Liver (tissue), 9 donors: Measurements from ENCODE around the gene BCAS2. TPM values are rescaled to one million over a fixed set of nuclear protein-coding genes. Genes with fewer than 3 reads are reported as not detected.

ENCODE experiments used
- DNase-seq: peaks from one replicate; pipeline ENCODE4 v3.0.0-alpha.2; 2017; ENCODE audit warnings: low spot score
- H3K27ac ChIP-seq, 2 donors: one replicate each; pipeline ENCODE4 v1.7.0; 2013; ENCODE audit warnings: inconsistent platforms in 2 of 2, low read length in 2 of 2, control low read depth in 1 of 2, low read depth in 1 of 2, mild to moderate bottlenecking in 1 of 2
- H3K27me3 ChIP-seq, 4 donors: one replicate each; pipeline versions ENCODE4 v1.6.1 to v1.7.0; 2013; ENCODE audit warnings: low read length in 3 of 4, inconsistent platforms in 1 of 4, mild to moderate bottlenecking in 1 of 4, moderate library complexity in 1 of 4; ENCODE audit not compliant: control insufficient read depth in 4 of 4, insufficient read depth in 4 of 4
- H3K36me3 ChIP-seq, 4 donors: one replicate each; pipeline versions ENCODE4 v1.6.1 to v1.7.0; 2013; ENCODE audit warnings: low read length in 3 of 4, mild to moderate bottlenecking in 3 of 4, low read depth in 1 of 4, moderate library complexity in 1 of 4; ENCODE audit not compliant: control insufficient read depth in 4 of 4, insufficient read depth in 3 of 4
- H3K4me1 ChIP-seq, 4 donors: one replicate each; pipeline versions ENCODE4 v1.6.1 to v1.7.0; 2013; ENCODE audit warnings: low read length in 3 of 4, mild to moderate bottlenecking in 3 of 4, moderate library complexity in 1 of 4; ENCODE audit not compliant: control insufficient read depth in 4 of 4, insufficient read depth in 4 of 4
- H3K4me3 ChIP-seq, 3 donors: one replicate each; pipeline versions ENCODE4 v1.6.1 to v1.7.0; 2013; ENCODE audit warnings: low read length in 3 of 3, control low read depth in 1 of 3, low read depth in 1 of 3, mild to moderate bottlenecking in 1 of 3
- H3K9ac ChIP-seq, 2 donors: one replicate each; pipeline ENCODE4 v1.7.0; 2013; ENCODE audit warnings: low read length in 2 of 2, mild to moderate bottlenecking in 2 of 2, moderate library complexity in 2 of 2, control low read depth in 1 of 2, low read depth in 1 of 2
- H3K9me3 ChIP-seq, 4 donors: one replicate each; pipeline versions ENCODE4 v1.6.1 to v1.7.0; 2013; ENCODE audit warnings: low read length in 3 of 4; ENCODE audit not compliant: control insufficient read depth in 4 of 4
- EGR1 ChIP-seq, 2 donors: IDR thresholded peaks; 2 replicates each; pipeline ENCODE4 v1.6.1; 2016 to 2018; ENCODE audit warnings: antibody characterized with exemption in 2 of 2, low read depth in 2 of 2
- FOXA1 ChIP-seq: IDR thresholded peaks from 2 replicates; pipeline ENCODE4 v1.6.1; 2016; ENCODE audit warnings: antibody characterized with exemption
- FOXA2 ChIP-seq: IDR thresholded peaks from 2 replicates; pipeline ENCODE4 v1.6.1; 2016; ENCODE audit warnings: antibody characterized with exemption
- GABPA ChIP-seq, 2 donors: IDR thresholded peaks in 1 of 2; conservative IDR thresholded peaks in 1 of 2; 2 replicates each; pipeline ENCODE4 v1.6.1; 2016; ENCODE audit warnings: antibody characterized with exemption in 2 of 2, mild to moderate bottlenecking in 1 of 2, moderate library complexity in 1 of 2
- HNF4G ChIP-seq: IDR thresholded peaks from 2 replicates; pipeline ENCODE4 v1.6.1; 2016; ENCODE audit warnings: antibody characterized with exemption
- JUND ChIP-seq, 2 donors: IDR thresholded peaks; 2 replicates each; pipeline ENCODE4 v1.6.1; 2016; ENCODE audit warnings: antibody characterized with exemption in 2 of 2
- RAD21 ChIP-seq, 2 donors: IDR thresholded peaks; 2 replicates each; pipeline ENCODE4 v1.6.1; 2016; ENCODE audit warnings: antibody characterized with exemption in 2 of 2, mild to moderate bottlenecking in 2 of 2
- SP1 ChIP-seq: IDR thresholded peaks from 2 replicates; pipeline ENCODE4 v1.6.1; 2018; ENCODE audit warnings: antibody characterized with exemption, mild to moderate bottlenecking
- TAF1 ChIP-seq: conservative IDR thresholded peaks from 2 replicates; pipeline ENCODE4 v1.6.1; 2016; ENCODE audit warnings: antibody characterized with exemption, mild to moderate bottlenecking
- YY1 ChIP-seq: IDR thresholded peaks from 2 replicates; pipeline ENCODE4 v1.6.1; 2016; ENCODE audit warnings: antibody characterized with exemption, mild to moderate bottlenecking
- WGBS: extraction: QIAGEN DNeasy Blood & Tissue Kit; methylation state at CpG from one replicate; pipeline ENCODE4 v1.1.7; 2013; 5-methylcytosine and 5-hydroxymethylcytosine counted together
- polyA plus RNA-seq, 2 donors: library from polyadenylated mRNA; stranded (reverse) in 1 of 2; unstranded in 1 of 2; fragments of 200-250 nt in 1 of 2; fragments of >200 nt in 1 of 2; fragmentation: Nextera tagmentation in 1 of 2; extraction: Ambion mirVana in 1 of 2; gene quantifications; one replicate each; pipeline versions ENCODE4 v1.2.1 to v1.2.3, GENCODE V29; 2013 to 2015
- total RNA-seq, 2 donors: library from RNA; depleted of rRNA; stranded (reverse); fragments of >200 nt; gene quantifications; one replicate each; pipeline ENCODE4 v1.2.3, GENCODE V29; 2014
- TF ChIP-seq, protein P1 (sequence below): fragments of 150-350 bp; IDR thresholded peaks from 2 replicates; pipeline ENCODE4 v1.5.1; 2017; ENCODE audit warnings: improper control_type of control experiment, low read depth, low read length; ENCODE audit not compliant: missing input control
- TF ChIP-seq, protein P2 (sequence below): IDR thresholded peaks from 2 replicates; pipeline ENCODE4 v1.6.1; 2016; ENCODE audit warnings: antibody characterized with exemption, mild to moderate bottlenecking
- TF ChIP-seq, protein P3 (sequence below): IDR thresholded peaks from 2 replicates; pipeline ENCODE4 v1.6.1; 2016; ENCODE audit warnings: antibody characterized with exemption
- TF ChIP-seq, protein P4 (sequence below): IDR thresholded peaks from 2 replicates; pipeline ENCODE4 v1.6.1; 2016; ENCODE audit warnings: antibody characterized with exemption
- donor health status: healthy.
- donor health status: healthy.
- donor health status: healthy.
- donor health status: healthy.
- donor health status: healthy.

BCAS2 gene
- total and polyA plus RNA-seq, 4 donors = 15.7 to 33.5 (median 18.0) TPM

DNA sequence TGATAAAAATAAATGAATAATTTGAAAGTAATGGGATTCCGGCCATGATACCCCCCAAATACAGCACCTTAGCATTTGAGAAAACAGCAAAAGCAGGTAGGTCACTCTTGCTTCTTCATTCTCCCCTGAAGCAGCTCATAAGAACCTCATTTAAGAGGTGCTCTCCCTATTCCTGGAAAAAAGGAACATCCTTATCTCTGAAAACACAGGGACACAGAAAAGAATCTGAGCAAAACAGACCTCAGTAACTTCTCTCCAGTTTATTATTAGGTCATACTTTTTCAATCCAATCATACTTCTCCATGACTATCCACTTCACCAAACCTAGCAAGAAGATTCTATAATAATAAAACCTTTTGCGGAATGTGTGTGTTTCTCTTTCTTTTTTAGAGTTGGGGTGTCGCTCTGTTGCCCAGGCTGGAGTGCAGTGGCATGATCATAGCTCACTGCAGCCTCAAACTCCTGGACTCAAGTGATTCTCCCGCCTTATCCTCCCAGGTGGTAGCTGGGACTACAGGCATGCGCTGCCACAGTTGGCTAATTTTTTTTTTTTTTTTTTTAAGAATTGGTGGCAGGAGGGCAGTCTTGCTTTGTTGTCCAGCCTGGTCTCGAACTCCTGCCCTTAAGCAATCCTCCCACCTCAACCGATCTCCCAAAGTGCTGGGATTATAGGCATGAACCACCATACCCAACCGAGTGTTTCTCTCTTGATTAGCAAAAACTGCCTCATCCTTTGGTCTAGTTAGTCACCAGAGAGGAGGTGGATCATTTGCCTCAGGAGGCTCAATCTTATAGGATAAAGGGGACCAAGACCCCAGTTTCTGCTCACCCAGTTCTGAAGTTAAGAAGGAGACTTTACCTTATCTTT, 59.8 kb downstream of the BCAS2 start:
- Histone ChIP-seq H3K27ac (no peak overlapping the region), H3K9me3 (no peaks in the 10 kb centered on the region), H3K4me3 (no peak overlapping the region), H3K27me3 (no peaks in the 10 kb centered on the region), H3K4me1 (no peaks in the 10 kb centered on the region), H3K9ac (no peak overlapping the region), H3K36me3 (no peaks in the 10 kb centered on the region)
- 89% methylated on average over 8 of the region's 8 CpGs for WGBS
- TF ChIP-seq GABPA (IDR thresholded peaks at IDR 0.05 in 1 of 2, conservative IDR thresholded peaks at IDR 0.05 in 1 of 2) = no peak
- TF ChIP-seq, protein P1, sequence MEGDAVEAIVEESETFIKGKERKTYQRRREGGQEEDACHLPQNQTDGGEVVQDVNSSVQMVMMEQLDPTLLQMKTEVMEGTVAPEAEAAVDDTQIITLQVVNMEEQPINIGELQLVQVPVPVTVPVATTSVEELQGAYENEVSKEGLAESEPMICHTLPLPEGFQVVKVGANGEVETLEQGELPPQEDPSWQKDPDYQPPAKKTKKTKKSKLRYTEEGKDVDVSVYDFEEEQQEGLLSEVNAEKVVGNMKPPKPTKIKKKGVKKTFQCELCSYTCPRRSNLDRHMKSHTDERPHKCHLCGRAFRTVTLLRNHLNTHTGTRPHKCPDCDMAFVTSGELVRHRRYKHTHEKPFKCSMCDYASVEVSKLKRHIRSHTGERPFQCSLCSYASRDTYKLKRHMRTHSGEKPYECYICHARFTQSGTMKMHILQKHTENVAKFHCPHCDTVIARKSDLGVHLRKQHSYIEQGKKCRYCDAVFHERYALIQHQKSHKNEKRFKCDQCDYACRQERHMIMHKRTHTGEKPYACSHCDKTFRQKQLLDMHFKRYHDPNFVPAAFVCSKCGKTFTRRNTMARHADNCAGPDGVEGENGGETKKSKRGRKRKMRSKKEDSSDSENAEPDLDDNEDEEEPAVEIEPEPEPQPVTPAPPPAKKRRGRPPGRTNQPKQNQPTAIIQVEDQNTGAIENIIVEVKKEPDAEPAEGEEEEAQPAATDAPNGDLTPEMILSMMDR = no peak
- TF ChIP-seq EGR1 (IDR thresholded peaks at IDR 0.05; ENCODE audit: low read depth in 2 of 2) = no peak
- no peak for TF ChIP-seq SP1
- TF ChIP-seq, protein P2, sequence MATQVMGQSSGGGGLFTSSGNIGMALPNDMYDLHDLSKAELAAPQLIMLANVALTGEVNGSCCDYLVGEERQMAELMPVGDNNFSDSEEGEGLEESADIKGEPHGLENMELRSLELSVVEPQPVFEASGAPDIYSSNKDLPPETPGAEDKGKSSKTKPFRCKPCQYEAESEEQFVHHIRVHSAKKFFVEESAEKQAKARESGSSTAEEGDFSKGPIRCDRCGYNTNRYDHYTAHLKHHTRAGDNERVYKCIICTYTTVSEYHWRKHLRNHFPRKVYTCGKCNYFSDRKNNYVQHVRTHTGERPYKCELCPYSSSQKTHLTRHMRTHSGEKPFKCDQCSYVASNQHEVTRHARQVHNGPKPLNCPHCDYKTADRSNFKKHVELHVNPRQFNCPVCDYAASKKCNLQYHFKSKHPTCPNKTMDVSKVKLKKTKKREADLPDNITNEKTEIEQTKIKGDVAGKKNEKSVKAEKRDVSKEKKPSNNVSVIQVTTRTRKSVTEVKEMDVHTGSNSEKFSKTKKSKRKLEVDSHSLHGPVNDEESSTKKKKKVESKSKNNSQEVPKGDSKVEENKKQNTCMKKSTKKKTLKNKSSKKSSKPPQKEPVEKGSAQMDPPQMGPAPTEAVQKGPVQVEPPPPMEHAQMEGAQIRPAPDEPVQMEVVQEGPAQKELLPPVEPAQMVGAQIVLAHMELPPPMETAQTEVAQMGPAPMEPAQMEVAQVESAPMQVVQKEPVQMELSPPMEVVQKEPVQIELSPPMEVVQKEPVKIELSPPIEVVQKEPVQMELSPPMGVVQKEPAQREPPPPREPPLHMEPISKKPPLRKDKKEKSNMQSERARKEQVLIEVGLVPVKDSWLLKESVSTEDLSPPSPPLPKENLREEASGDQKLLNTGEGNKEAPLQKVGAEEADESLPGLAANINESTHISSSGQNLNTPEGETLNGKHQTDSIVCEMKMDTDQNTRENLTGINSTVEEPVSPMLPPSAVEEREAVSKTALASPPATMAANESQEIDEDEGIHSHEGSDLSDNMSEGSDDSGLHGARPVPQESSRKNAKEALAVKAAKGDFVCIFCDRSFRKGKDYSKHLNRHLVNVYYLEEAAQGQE = no peak
- no peak for TF ChIP-seq YY1
- TF ChIP-seq HNF4G = no peak
- TF ChIP-seq FOXA1 = no peak
- TF ChIP-seq TAF1 = no peak
- no peak for TF ChIP-seq JUND (IDR thresholded peaks at IDR 0.05)
- no peak for TF ChIP-seq FOXA2
- TF ChIP-seq RAD21 (IDR thresholded peaks at IDR 0.05) = no peak
- TF ChIP-seq, protein P3, sequence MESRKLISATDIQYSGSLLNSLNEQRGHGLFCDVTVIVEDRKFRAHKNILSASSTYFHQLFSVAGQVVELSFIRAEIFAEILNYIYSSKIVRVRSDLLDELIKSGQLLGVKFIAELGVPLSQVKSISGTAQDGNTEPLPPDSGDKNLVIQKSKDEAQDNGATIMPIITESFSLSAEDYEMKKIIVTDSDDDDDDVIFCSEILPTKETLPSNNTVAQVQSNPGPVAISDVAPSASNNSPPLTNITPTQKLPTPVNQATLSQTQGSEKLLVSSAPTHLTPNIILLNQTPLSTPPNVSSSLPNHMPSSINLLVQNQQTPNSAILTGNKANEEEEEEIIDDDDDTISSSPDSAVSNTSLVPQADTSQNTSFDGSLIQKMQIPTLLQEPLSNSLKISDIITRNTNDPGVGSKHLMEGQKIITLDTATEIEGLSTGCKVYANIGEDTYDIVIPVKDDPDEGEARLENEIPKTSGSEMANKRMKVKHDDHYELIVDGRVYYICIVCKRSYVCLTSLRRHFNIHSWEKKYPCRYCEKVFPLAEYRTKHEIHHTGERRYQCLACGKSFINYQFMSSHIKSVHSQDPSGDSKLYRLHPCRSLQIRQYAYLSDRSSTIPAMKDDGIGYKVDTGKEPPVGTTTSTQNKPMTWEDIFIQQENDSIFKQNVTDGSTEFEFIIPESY = no peak
- TF ChIP-seq, protein P4, sequence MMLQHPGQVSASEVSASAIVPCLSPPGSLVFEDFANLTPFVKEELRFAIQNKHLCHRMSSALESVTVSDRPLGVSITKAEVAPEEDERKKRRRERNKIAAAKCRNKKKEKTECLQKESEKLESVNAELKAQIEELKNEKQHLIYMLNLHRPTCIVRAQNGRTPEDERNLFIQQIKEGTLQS = no peak
- no peak for DNase-seq

Other genes starting within 250 kb of the BCAS2 start
- gene TRIM33, start 70.4 kb downstream of the BCAS2 start, total RNA-seq = 10 to 100 TPM; 21.1 to 30.5 TPM
- 10 to 100 TPM in 1 of 2 donors, 1 to 10 TPM in 1; 4.5 to 12.1 TPM for gene TRIM33, start 70.4 kb downstream of the BCAS2 start, polyA plus RNA-seq
- 1 to 10 TPM; 1.3 to 5.6 TPM for gene DENND2C, start 88.4 kb upstream of the BCAS2 start, total RNA-seq
- gene DENND2C, start 88.4 kb upstream of the BCAS2 start, polyA plus RNA-seq = 1 to 10 TPM; 1.9 to 4.9 TPM
- gene AMPD1, start 113.9 kb upstream of the BCAS2 start, total RNA-seq = not detected
- under 1 TPM in 1 of 2 donors, not detected in 1; 0.03 TPM for gene AMPD1, start 113.9 kb upstream of the BCAS2 start, polyA plus RNA-seq
- 10 to 100 TPM; 17.7 to 36.0 TPM for gene NRAS, start 135.2 kb upstream of the BCAS2 start, total RNA-seq
- 1 to 10 TPM; 6.7 to 9.1 TPM for gene NRAS, start 135.2 kb upstream of the BCAS2 start, polyA plus RNA-seq
- gene CSDE1, start 176.4 kb upstream of the BCAS2 start, total RNA-seq = 100 to 1,000 TPM; 178 to 376 TPM
- gene CSDE1, start 176.4 kb upstream of the BCAS2 start, polyA plus RNA-seq = 10 to 100 TPM; 63.7 to 84.7 TPM
- gene SIKE1, start 199.1 kb upstream of the BCAS2 start, total RNA-seq = 10 to 100 TPM; 23.2 to 40.4 TPM
- gene SIKE1, start 199.1 kb upstream of the BCAS2 start, polyA plus RNA-seq = 10 to 100 TPM; 12.0 to 22.0 TPM